Small intestine (tissue), 16 donors: ENCODE measurements around the gene LYZ. TPM values are rescaled to one million over a fixed set of nuclear protein-coding genes. Genes with fewer than 3 reads are reported as not detected.
"Not testable (repeated sequence)": the region's sequence is repeated elsewhere in the genome, so short reads cannot be mapped to it uniquely, and the experiment has no call there.

ENCODE experiments used
- DNase-seq, 2 donors: peaks; one replicate each; pipeline versions ENCODE4 v3.0.0 to v3.0.0-alpha.2; 2013
- FAIRE-seq: peaks from 2 replicates; lab custom pipeline; 2012; peaks lifted over from hg19 to GRCh38; lab: Jason Lieb, UNC
- H3K27ac ChIP-seq, 3 donors: one replicate each; pipeline ENCODE4 v1.5.1; 2013; ENCODE audit warnings: low read length in 2 of 3, mild to moderate bottlenecking in 2 of 3, control low read depth in 1 of 3, inconsistent platforms in 1 of 3, low read depth in 1 of 3, moderate library complexity in 1 of 3
- H3K27me3 ChIP-seq, 3 donors: one replicate each; pipeline ENCODE4 v1.6.1; 2013; ENCODE audit warnings: low read length in 3 of 3, inconsistent platforms in 1 of 3; ENCODE audit not compliant: control insufficient read depth in 3 of 3, insufficient read depth in 3 of 3
- H3K36me3 ChIP-seq, 3 donors: one replicate each; pipeline ENCODE4 v1.6.1; 2013; ENCODE audit warnings: low read length in 3 of 3, inconsistent platforms in 1 of 3, low read depth in 1 of 3, mild to moderate bottlenecking in 1 of 3, moderate library complexity in 1 of 3; ENCODE audit not compliant: control insufficient read depth in 3 of 3, insufficient read depth in 2 of 3
- H3K4me1 ChIP-seq, 3 donors: one replicate each; pipeline ENCODE4 v1.6.1; 2013; ENCODE audit warnings: low read length in 2 of 3, inconsistent platforms in 1 of 3, low read depth in 1 of 3, mild to moderate bottlenecking in 1 of 3, moderate library complexity in 1 of 3; ENCODE audit not compliant: control insufficient read depth in 3 of 3, insufficient read depth in 2 of 3
- H3K4me3 ChIP-seq, 3 donors: one replicate each; pipeline ENCODE4 v1.5.1; 2013; ENCODE audit warnings: low read length in 3 of 3, control low read depth in 1 of 3, inconsistent platforms in 1 of 3, low read depth in 1 of 3, mild to moderate bottlenecking in 1 of 3, moderate library complexity in 1 of 3
- H3K9me3 ChIP-seq, 2 donors: one replicate each; pipeline ENCODE4 v1.6.1; 2013; ENCODE audit warnings: low read depth in 1 of 2, low read length in 1 of 2; ENCODE audit not compliant: control insufficient read depth in 2 of 2, insufficient read depth in 1 of 2
- WGBS, 3 donors: extraction: QIAGEN DNeasy Blood & Tissue Kit; methylation state at CpG; one replicate each; pipeline ENCODE4 v1.1.7; 2013; 5-methylcytosine and 5-hydroxymethylcytosine counted together
- long read RNA-seq, 10 donors: transcript quantifications; one replicate each; lab custom pipeline, GENCODE V29; 2026
- polyA plus RNA-seq, 4 donors: library from polyadenylated mRNA; stranded (reverse) in 3 of 4; unstranded in 1 of 4; fragments of 200-250 nt in 3 of 4; fragments of 120-200 nt in 1 of 4; gene quantifications; one replicate each; pipeline versions ENCODE4 v1.2.1 to v1.2.3, GENCODE V29; 2013
- donor health status: healthy with polysubstance abuse.
- donor health status: control.
- donor health status: control.
- donor health status: Bipolar disorder and iron deficiency.
- donor health status: healthy.

The LYZ gene
- polyA plus RNA-seq = 100 to 1,000 TPM in 3 of 4 donors, 10 to 100 TPM in 1; 69.6 to 836 (median 212) TPM
- long read RNA-seq, donor 1, transcript LYZ-201 (4 exons, 1,530 nt) = major isoform, 44 of 45 reads
- long read RNA-seq, donor 1, partial matches to known transcripts = 0 of 45 reads
- long read RNA-seq, donor 1, other reads (novel, unspliced or antisense) = 0 of 45 reads
- long read RNA-seq, donor 2, transcript LYZ-201 (4 exons, 1,530 nt) = major isoform, 11 of 11 reads
- long read RNA-seq, donor 2, partial matches to known transcripts = 0 of 11 reads
- long read RNA-seq, donor 2, other reads (novel, unspliced or antisense) = 0 of 11 reads
- long read RNA-seq, donor 3, transcript LYZ-201 (4 exons, 1,530 nt) = major isoform, 13 of 13 reads
- long read RNA-seq, donor 3, partial matches to known transcripts = 0 of 13 reads
- long read RNA-seq, donor 3, other reads (novel, unspliced or antisense) = 0 of 13 reads
- long read RNA-seq, donor 4 = 0 reads
- long read RNA-seq, donor 5, partial matches to known transcripts = 0 of 3 reads
- long read RNA-seq, donor 5, other reads (novel, unspliced or antisense) = 0 of 3 reads
- long read RNA-seq, donor 6, transcript LYZ-201 (4 exons, 1,530 nt) = major isoform, 17 of 19 reads
- long read RNA-seq, donor 6, partial matches to known transcripts = 0 of 19 reads
- long read RNA-seq, donor 6, other reads (novel, unspliced or antisense) = 0 of 19 reads
- long read RNA-seq, donor 7 = 0 reads
- long read RNA-seq, donor 8, transcript LYZ-201 (4 exons, 1,530 nt) = major isoform, 15 of 15 reads
- long read RNA-seq, donor 8, partial matches to known transcripts = 0 of 15 reads
- long read RNA-seq, donor 8, other reads (novel, unspliced or antisense) = 0 of 15 reads
- long read RNA-seq, donor 9, transcript LYZ-201 (4 exons, 1,530 nt) = major isoform, 6 of 7 reads
- long read RNA-seq, donor 9, partial matches to known transcripts = 0 of 7 reads
- long read RNA-seq, donor 9, other reads (novel, unspliced or antisense) = 0 of 7 reads
- long read RNA-seq, donor 10, transcript LYZ-201 (4 exons, 1,530 nt) = major isoform, 120 of 535 reads
- long read RNA-seq, donor 10, partial matches to known transcripts = 408 of 535 reads
- long read RNA-seq, donor 10, other reads (novel, unspliced or antisense) = 5 of 535 reads

GRCh38 chr12:69348162-69348938 is at the start of gene LYZ:
Gene LYZ, plus strand, starts transcription at chr12:69348381. Its CDS starts 28 bp downstream, at chr12:69348409.
- Histone ChIP-seq H3K27ac (peak within 1 kb of the TSS in 1 of 3 donors; percentile 39), H3K36me3 (no peaks in the 10 kb centered on the region), H3K4me1 (peaks cover 0 to 9% (median 0%) of the 10 kb centered on the region in 3 donors), H3K27me3 (no peaks in the 10 kb centered on the region), H3K4me3 (no peak within 1 kb of the TSS), H3K9me3 (no peaks in the 10 kb centered on the region)
- 75 to 81% (median 76%) methylated on average over 4 of the region's 4 CpGs for WGBS, 3 donors
- no peak for DNase-seq
- no peak for FAIRE-seq

GRCh38 chr12:69298947-69299346 is 49.2 kb upstream of the LYZ start:
- no peaks in the 10 kb centered on the region for H3K4me1 ChIP-seq
- H3K27me3 ChIP-seq = no peaks in the 10 kb centered on the region
- H3K36me3 ChIP-seq = no peaks in the 10 kb centered on the region
- H3K4me3 ChIP-seq = no peak overlapping the region
- no peak overlapping the region for H3K27ac ChIP-seq
- FAIRE-seq = no peak
- no peak for DNase-seq
- 89 to 93% (median 92%) methylated on average over 2 of the region's 2 CpGs for WGBS, 3 donors
- H3K9me3 ChIP-seq = peaks cover 0 to 11% of the 10 kb centered on the region in 2 donors

- Histone ChIP-seq H3K27ac (no peak overlapping the region), H3K9me3 (peaks cover 0 to 3% of the 10 kb centered on the region in 2 donors)
- FAIRE-seq = no peak
Observed at GRCh38 chr12:69304284-69304683, 43.9 kb upstream of the LYZ start.

GRCh38 chr12:69309461-69309860 is 38.7 kb upstream of the LYZ start:
- H3K27ac ChIP-seq = no peak overlapping the region
- DNase-seq = no peak
- FAIRE-seq = no peak
- H3K4me1 ChIP-seq = no peaks in the 10 kb centered on the region
- no peaks in the 10 kb centered on the region for H3K27me3 ChIP-seq
- H3K36me3 ChIP-seq = no peaks in the 10 kb centered on the region
- 67 to 77% (median 70%) methylated on average over 3 of the region's 3 CpGs for WGBS, 3 donors
- H3K4me3 ChIP-seq = no peak overlapping the region
- peaks cover 0 to 3% of the 10 kb centered on the region in 2 donors for H3K9me3 ChIP-seq

More at GRCh38 chr12:69304284-69304683, 43.9 kb upstream of the LYZ start:
- Histone ChIP-seq H3K27me3 (no peaks in the 10 kb centered on the region), H3K4me3 (no peak overlapping the region), H3K4me1 (no peaks in the 10 kb centered on the region), H3K36me3 (no peaks in the 10 kb centered on the region)
- no peak for DNase-seq
- 88 to 100% (median 90%) methylated on average over 1 of the region's 1 CpG for WGBS, 3 donors

- 96 to 98% (median 97%) methylated on average over 3 of the region's 3 CpGs for WGBS, 3 donors
- no peak for DNase-seq
- Histone ChIP-seq H3K4me3 (no peak overlapping the region), H3K27me3 (no peaks in the 10 kb centered on the region), H3K4me1 (no peaks in the 10 kb centered on the region), H3K36me3 (no peaks in the 10 kb centered on the region), H3K27ac (no peak overlapping the region), H3K9me3 (peaks cover 0 to 14% of the 10 kb centered on the region in 2 donors)
- FAIRE-seq = no peak
Observed at GRCh38 chr12:69313209-69313608, 35.0 kb upstream of the LYZ start.

GRCh38 chr12:69316784-69317183 is 31.4 kb upstream of the LYZ start:
- not testable (repeated sequence) for H3K4me3 ChIP-seq, H3K27me3 ChIP-seq, H3K27ac ChIP-seq, FAIRE-seq, H3K36me3 ChIP-seq, H3K4me1 ChIP-seq, DNase-seq
- peaks cover 0 to 16% of the 10 kb centered on the region in 2 donors for H3K9me3 ChIP-seq

- not testable (repeated sequence) for H3K36me3 ChIP-seq, FAIRE-seq, H3K27ac ChIP-seq, DNase-seq, H3K4me1 ChIP-seq, H3K27me3 ChIP-seq, H3K4me3 ChIP-seq
- 82 to 86% (median 83%) methylated on average over 2 of the region's 2 CpGs for WGBS, 3 donors
- H3K9me3 ChIP-seq = peaks cover 0 to 18% of the 10 kb centered on the region in 2 donors
Observed at GRCh38 chr12:69317233-69317632, 30.9 kb upstream of the LYZ start.
